Activated CD4-positive, alpha-beta T cell treated with anti-CD3 and anti-CD28 coated beads for 36 hours (primary cell): ENCODE data around the gene AOAH. TPM values are rescaled to one million over a fixed set of nuclear protein-coding genes. Genes with fewer than 3 reads are reported as not detected.

Source experiments
- ATAC-seq: fragments of 200-7000 bp; cut with Tn5 transposase; one replicate; pipeline ENCODE4 v1.10.0; 2021; ENCODE audit warnings: mild to moderate bottlenecking, moderate library complexity
- CTCF ChIA-PET: fragments of 350-600 bp; sonication (Branson Sonifier 250); formaldehyde crosslinking; loops from one replicate; lab custom pipeline; 2021; ENCODE audit warnings: antibody characterized with exemption; lab: Charles Lee
- POLR2A ChIA-PET: fragments of 350-600 bp; sonication (Branson Sonifier 250); formaldehyde crosslinking; loops from one replicate; lab custom pipeline; 2021; ENCODE audit warnings: antibody characterized with exemption, inconsistent platforms; lab: Charles Lee
- DNase-seq: peaks from one replicate; pipeline ENCODE4 v3.0.0-alpha.2; 2020
- H3K27ac Mint-ChIP-seq: one replicate; pipeline ENCODE4 v1.8.0; 2021; ENCODE audit warnings: mixed read lengths
- H3K27me3 Mint-ChIP-seq: one replicate; pipeline ENCODE4 v1.8.0; 2021; ENCODE audit warnings: mixed read lengths
- H3K36me3 Mint-ChIP-seq: one replicate; pipeline ENCODE4 v1.8.0; 2021; ENCODE audit warnings: low read depth, mixed read lengths
- H3K4me1 Mint-ChIP-seq: one replicate; pipeline ENCODE4 v1.8.0; 2021; ENCODE audit warnings: mixed read lengths
- H3K4me3 Mint-ChIP-seq: one replicate; pipeline ENCODE4 v1.8.0; 2021; ENCODE audit warnings: mild to moderate bottlenecking, moderate library complexity, mixed read lengths
- H3K9me3 Mint-ChIP-seq: one replicate; pipeline ENCODE4 v1.8.0; 2021; ENCODE audit warnings: low read depth, mixed read lengths
- intact Hi-C, 2 experiments: fragments of 100-400 bp; cut with DNase I in 1 of 2; cut with micrococcal nuclease in 1 of 2; formaldehyde crosslinking; loops; one replicate each; pipeline versions ENCODE4 v1.14.2 to v1.15.1; 2022 to 2024; cut with DNase I, micrococcal nuclease
- total RNA-seq, 2 experiments: library from RNA; stranded (reverse); gene quantifications; one replicate each; pipeline ENCODE4 v1.2.3, GENCODE V29; 2021

AOAH gene
- total RNA-seq, 2 experiments from 2014 or later, result 9.2 to 10.0 TPM

GRCh38 chr7:36692456-36692855, 31.8 kb downstream of the AOAH start:
- H3K36me3 Mint-ChIP-seq, result peaks cover 17% of the 10 kb centered on the region
- ATAC-seq (peak; percentile 90), DNase-seq (peak; percentile 52)
- intact Hi-C loops, result loop anchor here (1.0 to 2.0 kb wide), 4 partner anchors 8 to 35 kb away; no protein-coding TSS in a partner anchor
- peak overlapping the region; percentile 92 for H3K27ac Mint-ChIP-seq
- CTCF ChIA-PET, result interaction anchor here (0.7 to 2.7 kb wide), 4 partner anchors 14 to 40 kb away, joined by 3 to 16 read pairs (median 6); no protein-coding TSS in a partner anchor
- H3K4me3 Mint-ChIP-seq, result peak overlapping the region; percentile 60
- POLR2A ChIA-PET, result interaction anchor here (0.6 to 0.8 kb wide), 3 partner anchors 15 to 194 kb away, joined by 3 to 5 read pairs (median 4); no protein-coding TSS in a partner anchor
- no peaks in the 10 kb centered on the region for H3K27me3 Mint-ChIP-seq
- peaks cover 55% of the 10 kb centered on the region for H3K4me1 Mint-ChIP-seq
- peaks cover 1% of the 10 kb centered on the region for H3K9me3 Mint-ChIP-seq

GRCh38 chr7:36691983-36692382, 32.3 kb downstream of the AOAH start:
- intact Hi-C loops, result loop anchor here (1.0 to 2.0 kb wide), 5 partner anchors 8 to 35 kb away; no protein-coding TSS in a partner anchor
- H3K9me3 Mint-ChIP-seq, result peaks cover 1% of the 10 kb centered on the region
- H3K27me3 Mint-ChIP-seq, result no peaks in the 10 kb centered on the region
- peaks cover 17% of the 10 kb centered on the region for H3K36me3 Mint-ChIP-seq
- ChIA-PET POLR2A (no interaction called here), CTCF (interaction anchor here (0.7 to 2.7 kb wide), 3 partner anchors 14 to 40 kb away, joined by 3 to 16 read pairs (median 9); no protein-coding TSS in a partner anchor)
- H3K4me3 Mint-ChIP-seq, result peak overlapping the region; percentile 60
- DNase-seq (no peak), ATAC-seq (no peak)
- peak overlapping the region; percentile 92 for H3K27ac Mint-ChIP-seq
- peaks cover 60% of the 10 kb centered on the region for H3K4me1 Mint-ChIP-seq

GRCh38 chr7:36690514-36691187, 33.6 kb downstream of the AOAH start:
- H3K4me1 Mint-ChIP-seq, result peaks cover 68% of the 10 kb centered on the region
- intact Hi-C loops, result loop anchor here in 1 of 2 experiments (1.0 to 2.0 kb wide), 2 partner anchors 36 to 339 kb away; no protein-coding TSS in a partner anchor
- CTCF ChIA-PET, result interaction anchor here (0.6 to 2.7 kb wide), 4 partner anchors 11 to 70 kb away, joined by 3 to 16 read pairs (median 3); no protein-coding TSS in a partner anchor
- no peak for DNase-seq
- POLR2A ChIA-PET, result no interaction called here
- peaks cover 1% of the 10 kb centered on the region for H3K9me3 Mint-ChIP-seq
- peak; percentile 52 for ATAC-seq
- H3K27me3 Mint-ChIP-seq, result no peaks in the 10 kb centered on the region
- H3K4me3 Mint-ChIP-seq, result peak overlapping the region; percentile 9
- H3K36me3 Mint-ChIP-seq, result peaks cover 17% of the 10 kb centered on the region
- H3K27ac Mint-ChIP-seq, result peak overlapping the region; percentile 92

GRCh38 chr7:36690041-36690440, 34.3 kb downstream of the AOAH start:
- peaks cover 20% of the 10 kb centered on the region for H3K36me3 Mint-ChIP-seq
- DNase-seq (no peak), ATAC-seq (no peak)
- peak overlapping the region; percentile 92 for H3K27ac Mint-ChIP-seq
- no peaks in the 10 kb centered on the region for H3K27me3 Mint-ChIP-seq
- peaks cover 73% of the 10 kb centered on the region for H3K4me1 Mint-ChIP-seq
- no peak overlapping the region for H3K4me3 Mint-ChIP-seq
- CTCF ChIA-PET, result interaction anchor here (0.8 to 0.9 kb wide), 3 partner anchors 13 to 28 kb away, joined by 3 read pairs; no protein-coding TSS in a partner anchor
- intact Hi-C loops, result loop anchor here in 1 of 2 experiments (1.0 to 2.0 kb wide), 2 partner anchors 37 to 339 kb away; no protein-coding TSS in a partner anchor
- peaks cover 1% of the 10 kb centered on the region for H3K9me3 Mint-ChIP-seq
- POLR2A ChIA-PET, result no interaction called here

- CTCF ChIA-PET, result interaction anchor here (0.6 to 1.7 kb wide), 3 partner anchors 16 to 300 kb away, joined by 3 to 10 read pairs (median 3); no protein-coding TSS in a partner anchor
- intact Hi-C loops, result loop anchor here (1.0 kb wide), 1 partner anchor 8 kb away; no protein-coding TSS in a partner anchor
- H3K4me1 Mint-ChIP-seq, result peaks cover 80% of the 10 kb centered on the region
Measured at GRCh38 chr7:36686499-36686898, 37.8 kb downstream of the AOAH start.

GRCh38 chr7:36684954-36685353, 39.3 kb downstream of the AOAH start:
- intact Hi-C loops, result loop anchor here (1.0 to 5.0 kb wide), 7 partner anchors 7 to 757 kb away; no protein-coding TSS in a partner anchor
- Mint-ChIP-seq H3K27me3 (no peaks in the 10 kb centered on the region), H3K9me3 (no peaks in the 10 kb centered on the region), H3K4me1 (peaks cover 75% of the 10 kb centered on the region), H3K36me3 (peaks cover 20% of the 10 kb centered on the region), H3K27ac (peak overlapping the region; percentile 64), H3K4me3 (no peak overlapping the region)
- POLR2A ChIA-PET, result interaction anchor here (0.6 kb wide), 1 partner anchor 190 kb away, joined by 3 read pairs; no protein-coding TSS in a partner anchor
- DNase-seq, result no peak
- CTCF ChIA-PET, result interaction anchor here (0.9 to 1.9 kb wide), 3 partner anchors 14 to 669 kb away, joined by 3 to 11 read pairs (median 5); no protein-coding TSS in a partner anchor
- ATAC-seq, result no peak

More at GRCh38 chr7:36686499-36686898, 37.8 kb downstream of the AOAH start:
- ATAC-seq (peak; percentile 78), DNase-seq (peak; percentile 67)
- POLR2A ChIA-PET, result interaction anchor here (1.0 kb wide), 1 partner anchor 8 kb away, joined by 7 read pairs; no protein-coding TSS in a partner anchor
- Mint-ChIP-seq H3K27me3 (no peaks in the 10 kb centered on the region), H3K4me3 (no peak overlapping the region), H3K9me3 (no peaks in the 10 kb centered on the region), H3K36me3 (peaks cover 15% of the 10 kb centered on the region), H3K27ac (peak overlapping the region; percentile 69)

- ChIA-PET CTCF (interaction anchor here (1.6 to 1.9 kb wide), 2 partner anchors 12 to 23 kb away, joined by 5 to 11 read pairs; no protein-coding TSS in a partner anchor), POLR2A (interaction anchor here (0.7 kb wide), 1 partner anchor 40 kb away, joined by 3 read pairs; the partner anchor contains the start of gene AOAH)
- H3K36me3 Mint-ChIP-seq, result peaks cover 20% of the 10 kb centered on the region
- ATAC-seq (peak; percentile 86), DNase-seq (peak; percentile 31)
- intact Hi-C loops, result loop anchor here (1.0 to 5.0 kb wide), 8 partner anchors 8 to 758 kb away; no protein-coding TSS in a partner anchor
- no peak overlapping the region for H3K4me3 Mint-ChIP-seq
- peak overlapping the region; percentile 87 for H3K27ac Mint-ChIP-seq
- peaks cover 73% of the 10 kb centered on the region for H3K4me1 Mint-ChIP-seq
- H3K27me3 Mint-ChIP-seq, result no peaks in the 10 kb centered on the region
- H3K9me3 Mint-ChIP-seq, result no peaks in the 10 kb centered on the region
Measured at GRCh38 chr7:36683695-36684357, 40.5 kb downstream of the AOAH start.

- ChIA-PET CTCF (interaction anchor here (0.9 to 3.6 kb wide), 3 partner anchors 13 to 47 kb away, joined by 3 to 20 read pairs (median 7); no protein-coding TSS in a partner anchor), POLR2A (interaction anchor here (0.7 kb wide), 1 partner anchor 34 kb away, joined by 4 read pairs; no protein-coding TSS in a partner anchor)
- intact Hi-C loops, result loop anchor here (2.0 to 5.0 kb wide), 6 partner anchors 102 to 759 kb away; no protein-coding TSS in a partner anchor
- no peak overlapping the region for H3K4me3 Mint-ChIP-seq
- H3K9me3 Mint-ChIP-seq, result no peaks in the 10 kb centered on the region
- no peaks in the 10 kb centered on the region for H3K27me3 Mint-ChIP-seq
- H3K27ac Mint-ChIP-seq, result peak overlapping the region; percentile 71
- peaks cover 80% of the 10 kb centered on the region for H3K4me1 Mint-ChIP-seq
- peaks cover 20% of the 10 kb centered on the region for H3K36me3 Mint-ChIP-seq
- no peak for ATAC-seq
- DNase-seq, result no peak
Measured at GRCh38 chr7:36683111-36683510, 41.2 kb downstream of the AOAH start.

- POLR2A ChIA-PET, result no interaction called here
Measured at GRCh38 chr7:36682102-36682501, 42.2 kb downstream of the AOAH start.

GRCh38 chr7:36677769-36678437, 46.4 kb downstream of the AOAH start:
- peak; percentile 91 for ATAC-seq
- peaks cover 73% of the 10 kb centered on the region for H3K4me1 Mint-ChIP-seq
- CTCF ChIA-PET, result interaction anchor here (0.6 to 2.7 kb wide), 13 partner anchors 8 to 504 kb away, joined by 3 to 11 read pairs (median 3); no protein-coding TSS in a partner anchor
- H3K27me3 Mint-ChIP-seq, result no peaks in the 10 kb centered on the region
- intact Hi-C loops, result loop anchor here (1.0 to 5.0 kb wide), 14 partner anchors 8 to 524 kb away; partner anchors contain the start of gene AOAH (in 1 of the 2)
- POLR2A ChIA-PET, result interaction anchor here (0.5 to 1.3 kb wide), 6 partner anchors 9 to 675 kb away, joined by 3 to 7 read pairs (median 3); partner anchors contain the start of gene AOAH
- DNase-seq, result peak; percentile 86
- H3K36me3 Mint-ChIP-seq, result peaks cover 23% of the 10 kb centered on the region
- peak overlapping the region; percentile 94 for H3K27ac Mint-ChIP-seq
- no peaks in the 10 kb centered on the region for H3K9me3 Mint-ChIP-seq
- peak overlapping the region; percentile 51 for H3K4me3 Mint-ChIP-seq

More at GRCh38 chr7:36682102-36682501, 42.2 kb downstream of the AOAH start:
- no peak for DNase-seq
- Mint-ChIP-seq H3K27ac (peak overlapping the region; percentile 65), H3K4me3 (no peak overlapping the region), H3K9me3 (no peaks in the 10 kb centered on the region), H3K4me1 (peaks cover 84% of the 10 kb centered on the region), H3K27me3 (no peaks in the 10 kb centered on the region), H3K36me3 (peaks cover 20% of the 10 kb centered on the region)
- no peak for ATAC-seq
- intact Hi-C loops, result loop anchor here (2.0 to 5.0 kb wide), 6 partner anchors 103 to 760 kb away; no protein-coding TSS in a partner anchor
- CTCF ChIA-PET, result interaction anchor here (0.8 to 3.6 kb wide), 9 partner anchors 11 to 500 kb away, joined by 3 to 20 read pairs (median 4); no protein-coding TSS in a partner anchor
